ENCODE data around the gene CHST12.

CHST12 gene

DNA sequence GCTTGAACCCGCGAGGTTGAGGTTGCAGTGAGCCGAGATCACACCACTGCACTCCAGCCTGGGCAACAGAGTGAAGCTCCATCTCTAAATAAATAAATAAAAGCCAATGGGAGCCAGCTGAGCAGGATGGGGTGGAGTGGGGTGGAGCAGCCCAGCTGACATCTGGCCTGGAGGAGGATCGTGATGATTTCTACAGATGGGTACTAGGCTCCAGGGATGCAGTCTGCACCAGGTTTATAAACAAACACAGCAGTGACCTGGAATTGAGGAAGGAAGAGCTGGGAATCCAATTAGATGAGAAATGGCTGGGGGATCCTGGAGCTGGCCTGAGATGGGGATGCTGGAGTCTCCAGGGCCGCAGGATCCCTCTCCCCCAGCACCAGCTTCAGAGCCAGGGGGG is 80.1 kb downstream of the CHST12 start:
- peak; percentile 51 for DNase-seq

DNA sequence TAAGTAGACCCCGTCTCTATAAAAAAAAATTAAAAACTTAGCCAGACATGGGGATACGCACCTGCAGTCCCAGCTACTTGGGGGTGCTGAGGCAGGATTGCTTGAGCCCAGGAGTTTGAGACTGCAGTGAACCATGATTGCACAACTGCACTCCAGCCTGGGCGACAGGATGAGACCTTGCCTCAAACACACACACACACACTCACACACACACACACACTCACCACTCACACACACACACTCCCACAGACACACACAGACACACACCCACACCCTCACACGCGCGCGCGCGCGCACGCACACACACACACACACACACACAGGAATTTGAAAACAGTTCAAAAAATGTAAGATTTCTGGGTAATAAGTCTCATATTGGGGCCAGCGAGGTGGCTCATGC is 81.5 kb downstream of the CHST12 start:
- no peak for DNase-seq

DNA sequence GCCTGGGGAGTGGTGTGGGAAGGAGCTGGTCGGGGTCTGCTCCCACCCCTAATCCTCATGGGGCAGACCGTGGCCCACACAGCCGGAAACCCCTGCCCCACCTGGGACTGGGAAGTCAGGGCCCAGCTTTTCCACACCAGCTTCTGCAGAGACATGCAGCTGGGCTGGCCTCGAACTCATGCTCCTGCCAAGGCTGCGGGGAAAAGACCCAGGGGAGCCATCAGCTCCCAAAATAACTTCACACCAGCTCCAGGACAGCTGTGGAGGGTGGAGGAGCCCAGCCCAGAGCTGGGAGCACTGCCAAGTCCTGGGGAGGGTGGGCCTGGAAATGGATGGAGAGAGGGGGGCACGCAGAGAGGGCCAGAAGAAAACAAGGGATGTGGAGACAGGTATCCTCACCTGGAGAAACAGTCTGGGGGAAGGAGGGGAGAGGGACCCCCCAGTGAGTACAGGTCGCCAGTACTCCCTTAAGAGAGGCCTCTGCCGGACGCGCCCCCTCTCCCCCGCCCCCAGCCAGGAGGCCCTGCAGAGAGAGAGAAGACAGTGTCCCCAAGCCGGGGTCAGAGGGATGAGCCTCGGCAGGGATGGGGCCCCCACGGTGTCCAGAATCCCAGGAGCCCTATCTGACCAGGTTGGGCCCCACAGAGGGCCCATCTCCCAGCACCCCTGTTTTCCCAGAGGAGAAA is 84.3 kb downstream of the CHST12 start:
- peak; percentile 89 for DNase-seq

GRCh38 chr7:2488272-2488645 is 84.8 kb downstream of the CHST12 start:
- DNase-seq: peak; percentile 46

DNA sequence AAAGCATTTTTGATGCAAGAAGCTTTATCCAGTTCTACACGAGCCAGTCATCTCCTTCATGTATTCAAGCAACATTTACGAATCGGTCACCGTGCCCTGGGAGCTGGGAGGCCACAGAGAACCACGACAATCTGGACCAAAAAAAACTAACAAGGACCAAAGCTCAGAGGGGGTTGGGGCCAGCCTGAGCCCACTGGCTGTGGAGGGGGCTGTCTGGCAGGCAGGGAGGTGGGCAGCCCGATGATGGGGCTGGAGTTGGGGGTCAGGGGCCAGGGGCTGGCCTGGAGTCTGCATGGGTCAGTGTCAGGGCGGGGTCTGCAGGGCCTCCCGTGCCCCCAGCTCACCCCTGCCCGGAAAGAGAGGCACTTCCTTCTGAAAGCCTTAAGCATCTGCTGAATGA is 85.3 kb downstream of the CHST12 start:
- DNase-seq: no peak

GRCh38 chr7:2490181-2490651 is 86.8 kb downstream of the CHST12 start:
- peak; percentile 55 for DNase-seq

- DNase-seq: no peak
Measured at GRCh38 chr7:2492038-2492437, 88.6 kb downstream of the CHST12 start.

GRCh38 chr7:2493205-2494164 is 90.1 kb downstream of the CHST12 start:
- DNase-seq: no peak

DNA sequence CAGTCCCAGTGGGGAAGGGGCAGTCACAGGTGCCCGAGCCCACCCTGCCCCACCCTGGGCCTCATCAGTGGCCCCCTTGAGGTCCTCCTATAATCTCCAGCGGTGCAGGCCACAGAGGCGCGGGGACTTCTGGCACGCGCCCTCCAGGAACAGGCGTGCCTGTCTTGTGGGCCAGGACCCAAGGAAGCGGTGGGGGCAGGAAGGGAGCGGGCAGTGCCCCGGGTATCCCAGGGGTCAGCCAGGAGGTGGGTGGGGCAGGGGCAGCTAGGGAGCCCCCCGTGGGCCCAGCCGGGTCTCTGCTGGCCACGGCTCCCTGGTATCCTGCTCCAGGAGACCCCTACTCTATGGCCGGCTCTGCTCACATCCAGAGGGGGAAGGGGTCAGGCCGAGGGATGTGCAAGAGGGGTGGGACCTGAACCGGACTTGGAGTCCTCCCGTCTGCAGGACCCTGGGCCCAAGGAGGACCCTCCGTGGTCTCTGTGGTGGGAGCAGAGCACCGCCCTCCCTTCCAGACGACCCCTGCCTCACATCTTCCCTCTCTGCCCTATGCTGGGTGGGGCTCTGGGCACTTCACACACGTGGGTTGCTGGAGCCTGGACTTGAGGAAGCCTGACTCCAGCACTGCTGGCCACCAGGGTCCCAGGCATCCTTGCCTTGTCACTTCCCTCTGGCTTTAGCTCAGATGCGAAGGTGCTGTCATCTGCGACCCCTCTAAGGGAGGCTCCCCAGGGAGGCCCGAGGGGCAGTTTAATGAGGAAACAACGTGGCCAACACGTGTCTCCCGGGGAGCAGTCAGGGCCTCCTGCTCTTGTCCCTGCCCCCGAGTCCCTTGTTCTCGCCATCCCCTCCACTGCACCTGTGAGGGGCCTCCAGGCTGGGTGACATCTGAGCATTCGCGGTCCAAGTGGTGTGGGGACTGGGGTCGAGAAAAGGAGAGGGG is 91.0 kb downstream of the CHST12 start:
- peak; percentile 34 for DNase-seq

DNA sequence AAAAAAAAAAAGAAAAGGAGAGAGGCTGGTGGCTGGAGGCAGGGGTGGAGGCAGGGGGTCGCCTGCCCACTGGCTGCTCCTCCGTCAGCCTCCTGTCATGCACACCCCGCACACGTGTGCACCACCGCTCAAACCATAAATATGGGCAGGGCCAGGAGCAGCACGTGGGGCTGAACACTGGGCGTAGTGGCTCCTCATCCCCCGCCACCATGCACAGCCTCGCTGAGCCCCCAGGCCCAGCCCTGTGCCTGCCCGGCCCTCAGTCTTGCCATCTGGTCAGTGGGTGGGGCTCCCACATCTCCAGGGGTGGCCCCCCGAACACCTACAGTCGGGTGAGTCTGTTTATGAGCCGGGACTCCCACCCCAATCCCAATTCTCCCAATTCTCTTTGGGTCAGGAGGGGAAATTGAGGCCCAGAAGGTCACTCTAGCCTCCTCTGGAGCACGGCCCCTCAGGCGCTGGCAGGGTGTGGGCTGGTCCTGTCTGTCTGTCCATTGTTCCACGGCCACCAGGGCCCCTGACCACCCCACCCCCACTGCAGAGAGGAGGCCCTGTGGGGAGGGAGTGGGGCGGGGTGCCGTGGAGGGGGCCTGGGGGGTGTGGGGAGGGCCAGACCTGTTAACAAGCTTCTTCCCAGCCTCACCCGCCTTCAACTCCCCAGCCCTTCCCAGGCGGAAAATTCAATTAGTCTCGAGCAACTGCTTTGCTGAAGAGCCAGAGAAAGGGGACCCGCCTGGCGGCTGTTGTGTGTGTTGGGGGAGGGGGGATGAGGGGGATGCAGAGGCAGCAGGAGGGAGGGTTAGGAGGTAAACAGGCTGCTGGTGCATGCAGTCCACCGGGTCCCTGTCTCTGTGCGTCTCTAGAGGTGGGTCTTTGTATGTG is 92.2 kb downstream of the CHST12 start:
- peak; percentile 72 for DNase-seq

- peak; percentile 25 for DNase-seq
Measured at GRCh38 chr7:2496375-2496774, 93.0 kb downstream of the CHST12 start.

DNA sequence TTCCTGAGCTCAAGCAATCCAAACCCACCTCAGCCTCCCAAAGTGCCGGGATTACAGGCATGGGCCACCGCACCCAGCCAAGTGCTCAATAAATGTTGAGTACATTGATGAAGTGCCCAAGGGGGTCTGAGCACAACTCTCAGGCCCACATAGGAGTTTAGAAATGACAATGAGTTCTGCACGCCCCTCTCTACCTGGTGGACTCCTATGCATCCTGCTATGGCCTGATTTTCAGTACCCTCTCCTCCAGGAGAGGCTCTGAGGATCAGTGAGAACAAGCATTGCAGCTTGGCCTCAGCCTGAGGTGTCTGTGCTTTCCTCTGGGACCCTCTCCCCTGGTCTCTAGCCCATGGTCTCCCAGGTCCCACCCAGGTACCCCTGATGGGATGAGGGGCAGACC is 93.7 kb downstream of the CHST12 start:
- no peak for DNase-seq

DNA sequence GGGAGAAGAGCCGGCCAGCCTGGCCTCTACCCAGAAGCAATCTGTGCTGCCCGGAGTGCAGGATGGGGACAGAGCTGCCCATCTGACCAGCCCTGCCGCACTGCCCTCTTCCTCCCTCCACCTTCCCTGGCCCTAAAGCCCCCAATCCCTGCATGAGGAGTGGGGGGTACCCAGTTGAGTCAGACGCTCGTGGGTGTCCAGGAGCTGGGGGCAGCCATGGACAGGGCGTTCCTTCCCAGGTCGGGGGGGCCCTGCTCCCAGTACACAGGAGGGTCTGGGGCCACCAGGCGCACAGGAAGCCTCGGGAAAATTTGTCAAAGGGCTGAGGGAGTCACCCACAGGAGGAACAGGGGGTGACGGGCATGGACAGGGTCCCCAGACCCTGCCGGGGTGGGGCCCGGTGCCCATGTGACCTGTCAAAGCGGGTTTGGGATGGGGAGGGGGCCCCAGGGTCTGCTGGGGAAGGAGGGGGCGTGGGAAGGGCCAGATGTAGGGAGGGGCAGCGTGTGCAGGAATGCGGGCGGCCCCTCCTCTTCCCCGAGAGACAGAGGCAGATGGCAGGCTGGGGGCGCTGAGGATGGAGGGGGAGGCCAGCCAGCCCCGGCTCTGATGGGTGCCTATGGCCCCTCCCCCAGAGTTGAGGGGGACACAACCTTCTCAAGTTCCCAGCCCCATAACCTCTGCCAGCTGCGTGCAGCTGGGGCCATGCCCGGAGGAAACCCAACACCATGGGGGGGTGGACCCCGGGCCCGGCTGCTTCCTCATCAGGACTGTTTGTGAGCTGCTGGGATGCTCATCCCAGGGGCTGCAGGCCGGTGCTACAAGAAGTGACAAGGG is 94.3 kb downstream of the CHST12 start:
- peak; percentile 83 for DNase-seq
